HG03139 (cell line): ENCODE data around the gene C17orf50.

Source experiments
- ATAC-seq: cut with Tn5 transposase; IDR thresholded peaks from one replicate; pipeline ENCODE4 v1.9.1; 2021; ENCODE audit not compliant: unreplicated experiment

The C17orf50 gene

DNA sequence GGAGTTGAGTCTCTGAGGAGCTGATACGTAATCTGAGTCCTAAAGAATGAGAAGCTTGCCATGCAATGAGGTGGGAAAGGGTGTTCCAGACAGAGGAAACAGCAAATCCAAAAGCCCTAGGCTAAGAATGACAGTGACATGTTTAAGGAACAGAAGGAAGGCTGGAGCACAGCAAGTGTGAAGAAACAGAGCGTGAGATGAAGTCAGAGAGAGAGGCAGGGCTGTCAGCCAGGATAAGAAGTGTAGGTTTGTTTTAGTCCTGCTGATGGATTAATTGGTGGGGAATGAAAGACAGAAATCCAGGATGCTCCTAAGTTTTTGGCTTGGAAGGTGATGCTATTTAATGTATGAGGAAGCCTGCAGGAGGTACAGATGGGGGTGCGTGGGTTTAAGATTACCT is 20.3 kb downstream of the C17orf50 start:
- no peak for ATAC-seq

DNA sequence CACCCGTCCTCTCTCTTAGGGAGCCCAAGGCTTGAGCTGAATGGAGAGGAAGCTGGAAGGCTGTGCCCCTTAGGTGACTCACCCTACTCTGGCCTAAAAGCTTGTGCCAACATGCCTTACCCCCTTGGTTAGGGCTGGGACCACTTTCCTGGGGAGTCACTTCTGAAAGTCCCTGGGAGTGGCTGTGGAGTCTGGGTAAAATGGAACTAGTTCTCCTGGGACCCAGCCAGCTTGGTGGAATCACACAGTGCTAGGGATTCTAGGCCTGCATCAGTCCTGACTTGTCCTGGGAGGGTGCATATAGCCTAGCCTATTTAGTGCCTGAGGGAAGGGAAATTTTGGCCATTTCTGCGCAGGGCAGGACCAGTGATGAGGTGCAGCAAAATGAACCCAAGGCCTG is 24.2 kb downstream of the C17orf50 start:
- no peak for ATAC-seq

DNA sequence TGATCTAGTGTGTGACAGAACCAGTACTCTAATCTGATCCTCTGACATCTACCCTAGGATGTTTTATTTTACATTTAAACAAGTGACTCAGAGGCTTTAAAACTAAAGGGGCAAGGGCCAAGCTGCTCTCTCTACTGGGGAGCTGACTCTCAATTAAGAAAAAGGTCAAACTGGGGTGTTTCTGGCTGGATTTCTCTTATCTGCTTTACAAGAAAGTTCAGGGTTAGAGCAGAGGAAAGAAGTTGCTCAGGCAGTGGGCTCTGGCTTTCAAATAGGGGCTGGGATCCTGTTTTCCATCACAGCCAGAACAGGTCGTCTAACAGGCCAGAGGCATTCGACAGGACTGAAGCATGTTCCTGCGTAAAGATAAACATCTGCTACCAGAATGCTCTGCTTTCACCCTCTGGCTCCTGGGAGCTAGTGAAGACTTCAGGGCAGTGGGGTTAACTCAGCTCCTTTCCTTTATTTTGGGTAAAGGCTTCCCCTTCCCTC is 26.3 kb downstream of the C17orf50 start:
- ATAC-seq, result no peak

DNA sequence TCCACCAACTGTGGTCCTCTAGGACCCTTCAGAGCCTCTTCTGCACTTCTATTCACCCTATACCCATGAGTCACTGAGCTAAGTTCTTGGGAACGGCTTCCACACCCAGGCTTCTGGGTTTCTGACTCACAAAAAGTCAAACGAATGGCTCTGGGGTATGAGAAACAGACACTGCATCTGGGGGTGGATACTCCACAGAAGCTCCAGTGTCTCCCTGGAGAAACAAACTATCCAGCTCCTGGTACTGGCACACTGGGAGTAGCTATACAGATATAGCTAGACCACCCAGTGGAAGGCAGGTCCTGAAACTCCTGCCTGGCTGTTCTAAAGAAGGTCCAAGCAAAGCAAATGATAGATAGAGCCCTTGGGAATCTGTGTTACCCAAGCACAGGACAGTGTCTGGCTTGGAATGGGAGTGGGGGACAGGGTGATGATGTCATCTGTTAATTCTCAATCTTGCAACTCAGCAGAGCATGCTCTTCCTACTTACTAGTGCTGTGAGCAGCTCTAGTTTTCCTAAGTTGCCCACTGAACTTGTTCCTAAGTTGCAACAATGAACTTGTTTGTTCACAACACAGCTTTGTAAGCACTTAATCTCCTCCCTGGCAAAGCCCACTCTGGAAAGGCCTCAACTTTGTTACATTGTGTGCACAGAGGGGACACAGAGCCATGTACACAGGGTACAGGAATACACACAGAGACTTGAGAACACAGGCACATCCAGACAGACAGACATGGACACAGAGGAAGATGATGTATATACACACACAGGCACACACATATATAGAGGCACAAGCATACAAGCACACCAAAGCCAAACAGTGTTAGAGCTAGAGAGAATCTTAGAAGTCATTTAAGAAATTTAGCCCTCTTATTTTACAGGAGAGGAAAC is 28.0 kb downstream of the C17orf50 start:
- ATAC-seq, result no peak

DNA sequence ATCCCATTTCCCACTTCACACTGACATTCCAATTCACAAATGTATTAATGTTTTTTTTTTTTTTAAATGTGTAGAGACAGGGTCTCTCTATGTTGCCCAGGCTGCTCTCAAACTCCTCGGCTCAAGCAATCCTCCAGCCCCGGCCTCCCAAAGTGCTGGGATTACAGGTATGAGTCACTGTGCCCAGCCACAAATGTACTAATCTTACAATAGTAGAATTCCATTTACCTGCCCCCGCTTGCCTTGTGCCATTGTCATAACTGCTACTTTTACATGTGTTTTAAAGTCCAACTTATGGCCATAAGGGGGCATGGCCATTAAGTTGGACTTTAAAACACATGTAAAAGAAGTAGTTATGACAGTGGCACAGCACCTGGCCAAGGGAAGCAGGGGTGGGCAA is 30.2 kb downstream of the C17orf50 start:
- ATAC-seq, result no peak

DNA sequence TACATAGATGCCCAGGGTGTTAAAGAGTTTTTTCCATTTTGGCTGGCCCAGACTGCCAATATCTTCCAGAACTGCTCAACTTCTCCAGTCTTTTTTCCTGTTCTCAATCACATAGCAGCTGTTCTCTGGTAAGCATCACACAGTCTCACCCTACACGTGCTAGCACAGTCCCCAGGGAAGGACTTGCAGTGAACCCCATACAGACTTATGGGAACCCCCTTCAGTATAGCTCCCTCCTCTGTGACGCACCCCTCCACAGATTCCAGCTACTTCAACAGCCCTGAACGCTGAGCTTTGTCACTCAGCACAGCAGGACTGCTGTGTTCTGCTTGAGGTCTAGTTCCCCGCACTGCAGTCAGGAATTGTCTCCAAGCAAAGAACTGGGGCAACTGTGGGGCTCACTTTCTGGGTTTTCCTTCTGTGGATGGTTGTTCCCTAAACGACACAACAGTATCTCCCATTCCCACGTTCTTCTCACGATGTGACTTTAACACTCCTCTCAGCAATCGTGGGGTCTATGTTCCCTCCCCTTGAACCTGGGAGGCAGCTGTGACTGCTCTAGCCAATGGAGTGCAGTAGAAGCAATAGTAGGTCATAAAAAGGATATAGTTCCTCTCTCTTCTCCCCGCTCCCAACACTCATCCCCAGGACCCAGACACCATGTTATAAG is 31.1 kb downstream of the C17orf50 start:
- ATAC-seq, result no peak

DNA sequence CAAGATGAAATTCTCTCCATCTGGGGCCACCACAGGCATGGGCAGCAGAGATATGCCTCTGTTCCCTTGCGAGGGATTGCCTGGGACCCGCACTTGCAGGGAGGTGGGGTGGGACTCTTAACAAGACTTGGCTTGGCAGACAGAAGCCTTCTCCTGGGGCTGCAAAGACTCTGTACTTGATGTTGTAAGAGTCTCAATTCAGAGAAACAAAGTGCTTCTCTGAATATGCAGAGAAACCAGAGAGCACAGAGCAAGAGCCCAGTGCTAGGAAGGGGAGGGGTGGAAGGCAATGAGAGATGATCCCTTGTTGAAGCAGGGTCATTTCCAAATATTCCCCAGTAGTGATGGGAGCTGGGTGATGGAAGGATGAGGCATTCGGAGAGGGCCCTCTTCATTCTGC is 32.6 kb downstream of the C17orf50 start:
- no peak for ATAC-seq

DNA sequence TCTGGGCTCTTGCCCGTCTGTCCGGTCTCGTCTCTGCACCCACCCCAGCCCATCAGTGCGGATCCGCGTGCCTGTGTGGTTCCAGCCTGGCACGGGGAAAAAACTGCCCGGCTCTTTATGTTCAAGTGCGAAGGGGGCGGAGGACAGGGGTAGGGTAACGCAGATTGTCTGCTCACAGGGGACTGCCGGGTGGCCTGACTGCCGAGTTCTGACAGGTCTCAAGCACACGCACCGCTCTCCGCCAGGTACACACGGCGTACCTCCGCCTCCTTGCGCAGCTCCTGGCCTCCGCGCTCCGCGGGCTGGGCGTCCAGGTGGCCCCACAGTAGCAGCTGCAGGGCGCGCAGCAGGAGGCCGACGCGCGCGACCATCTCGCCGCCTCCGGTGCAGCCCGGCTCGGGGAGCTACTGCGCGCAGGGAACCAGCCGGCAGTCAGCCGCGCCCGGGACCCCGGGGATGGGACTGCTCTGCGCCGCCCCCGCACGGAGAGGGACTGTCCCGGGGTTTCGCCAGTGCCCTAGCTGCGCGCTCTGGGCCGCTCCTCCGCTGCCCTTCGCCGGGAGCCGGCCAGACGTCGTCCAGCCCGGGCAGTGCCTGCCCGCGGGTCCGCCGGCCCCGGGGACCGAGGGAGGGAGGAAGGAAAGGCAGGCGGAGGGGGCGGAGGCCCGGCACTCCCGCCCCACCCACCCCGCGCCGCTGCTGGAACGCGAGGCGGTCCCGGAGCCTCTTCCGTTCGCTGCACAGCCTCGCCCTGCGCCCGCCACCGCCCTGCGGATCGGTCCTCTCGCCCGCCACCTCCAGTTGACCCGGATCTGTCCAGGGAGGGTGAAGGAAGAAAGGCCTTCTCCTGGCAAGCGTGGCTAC is 34.6 kb downstream of the C17orf50 start, which contains the start of gene MMP28:
MMP28 (minus strand) TSS at position 635 of the 864 bp plus-strand sequence; CDS start at position 371, 264 bp downstream.
- no peak for ATAC-seq

DNA sequence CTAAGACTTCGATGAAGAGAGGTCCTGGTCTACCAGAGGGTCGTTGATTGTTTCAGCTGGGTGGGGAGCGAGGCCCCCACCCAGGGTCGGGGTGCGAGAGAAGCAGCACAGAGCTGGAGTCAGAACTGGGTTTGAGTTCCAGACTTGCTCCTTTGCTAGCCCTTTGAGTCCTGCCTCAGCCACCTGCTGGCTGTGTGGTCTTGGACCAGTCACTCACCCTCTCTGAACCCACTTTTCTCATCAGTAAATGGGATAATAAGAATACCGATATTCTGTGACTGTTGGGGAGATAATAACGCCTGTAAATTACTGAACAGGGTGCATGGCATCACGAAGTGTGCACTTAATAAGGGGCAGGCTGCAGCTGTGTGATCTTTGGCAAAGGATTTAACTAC is 35.2 kb downstream of the C17orf50 start:
- no peak for ATAC-seq

DNA sequence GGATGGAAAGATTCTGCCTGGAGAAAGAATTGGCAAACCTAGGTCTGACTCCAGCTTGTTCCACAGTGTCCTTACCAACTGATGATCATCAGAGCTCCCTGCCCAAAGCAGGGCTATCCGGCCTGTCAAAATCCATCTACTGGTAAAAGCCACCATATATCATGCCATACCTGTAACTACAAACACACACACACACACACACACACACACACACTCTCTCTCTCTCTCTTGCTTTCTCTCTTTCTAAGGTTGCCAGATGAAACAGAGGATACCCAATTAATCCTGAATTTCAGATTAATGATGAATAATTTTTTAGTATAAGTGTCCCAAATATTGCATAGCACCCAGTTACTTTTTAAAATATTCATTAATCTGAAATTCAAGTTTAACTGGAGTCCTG is 36.3 kb downstream of the C17orf50 start:
- ATAC-seq, result no peak

DNA sequence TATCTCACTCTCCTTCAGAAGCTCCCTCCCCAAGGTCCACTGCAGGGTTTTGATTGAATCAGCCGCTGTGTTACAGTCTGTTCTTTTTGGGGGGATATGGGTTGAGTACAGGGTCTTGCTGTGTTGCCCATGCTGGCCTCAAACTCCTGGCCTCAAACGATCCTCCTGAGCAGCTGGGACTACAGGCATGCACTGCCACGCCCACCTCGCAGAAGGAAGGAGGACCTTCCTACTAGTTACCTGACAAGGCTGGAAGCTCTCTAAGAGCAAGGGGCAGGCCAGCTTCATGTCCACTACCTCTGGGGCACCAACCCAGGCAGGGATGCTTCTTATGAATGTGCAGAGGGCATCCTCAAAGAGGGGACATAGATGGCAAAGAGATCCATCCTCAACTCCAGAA is 36.7 kb downstream of the C17orf50 start:
- no peak for ATAC-seq

DNA sequence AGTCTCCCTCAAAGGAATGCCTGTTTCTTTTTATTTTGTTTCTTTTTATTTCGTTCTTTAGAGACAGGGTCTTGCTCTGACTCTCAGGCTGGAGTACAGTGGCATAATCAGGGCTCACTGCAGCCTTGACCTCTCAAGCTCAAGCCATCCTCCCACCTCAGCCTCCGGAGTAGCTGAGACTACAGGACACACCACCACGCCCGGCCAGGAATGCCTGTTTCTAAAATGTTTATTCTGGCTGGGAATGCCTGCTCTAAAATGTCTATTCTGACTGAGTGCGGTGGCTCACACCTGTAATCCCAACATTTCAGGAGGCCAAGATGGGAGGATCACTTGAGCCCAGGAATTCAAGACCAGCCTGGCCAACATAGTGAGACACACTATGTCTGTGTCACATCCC is 37.2 kb downstream of the C17orf50 start:
- no peak for ATAC-seq

DNA sequence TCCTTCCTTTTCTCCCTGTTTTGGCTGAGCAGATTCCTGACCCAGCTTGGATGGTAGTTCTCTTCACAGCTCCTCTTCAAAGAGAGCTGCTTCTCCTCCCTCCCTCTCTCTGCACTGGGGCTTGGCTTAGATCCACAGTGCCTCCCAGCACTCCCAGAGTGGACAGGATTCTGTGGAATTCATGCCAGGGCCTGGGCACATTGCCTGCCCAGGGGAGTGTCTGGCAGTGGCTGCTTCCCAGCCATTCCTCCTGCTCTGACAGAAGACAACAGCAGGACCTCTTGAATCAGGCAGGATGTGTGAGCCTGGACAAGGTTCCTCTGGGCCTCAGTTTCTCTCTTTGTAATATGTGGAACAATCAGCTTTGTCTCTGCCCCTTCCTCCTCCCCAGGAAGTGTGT is 39.3 kb downstream of the C17orf50 start:
- no peak for ATAC-seq

DNA sequence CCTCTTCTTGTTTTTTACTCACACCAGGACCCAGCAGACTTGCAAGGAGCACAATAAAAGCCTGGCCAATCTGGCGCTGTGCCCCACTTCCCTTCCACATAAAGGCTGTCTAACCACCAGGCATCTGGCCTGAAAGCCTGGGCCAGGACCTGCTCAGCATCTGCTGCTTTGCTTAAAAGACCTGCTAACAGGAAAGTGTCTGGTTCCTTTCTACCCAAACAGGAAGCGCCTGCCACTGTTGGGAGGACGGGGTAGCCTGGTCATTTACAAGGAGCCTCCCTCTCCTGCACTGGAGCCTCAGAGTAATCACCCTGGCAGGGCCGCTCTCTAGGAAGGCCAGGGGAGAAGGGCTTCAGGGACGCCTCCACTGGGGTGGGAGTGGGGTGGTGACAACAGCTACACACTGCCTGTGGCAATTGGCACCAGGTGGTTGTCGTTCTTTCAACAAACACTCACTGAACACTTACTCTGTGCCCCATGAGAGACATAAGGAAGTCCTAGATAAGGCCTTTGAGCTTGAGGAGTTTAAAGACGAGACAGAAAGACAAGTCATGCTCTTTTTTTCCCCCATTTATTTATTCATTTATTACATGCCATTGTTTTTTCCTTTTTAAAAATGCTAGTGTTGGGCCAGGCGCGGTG is 41.0 kb downstream of the C17orf50 start:
- ATAC-seq, result no peak

DNA sequence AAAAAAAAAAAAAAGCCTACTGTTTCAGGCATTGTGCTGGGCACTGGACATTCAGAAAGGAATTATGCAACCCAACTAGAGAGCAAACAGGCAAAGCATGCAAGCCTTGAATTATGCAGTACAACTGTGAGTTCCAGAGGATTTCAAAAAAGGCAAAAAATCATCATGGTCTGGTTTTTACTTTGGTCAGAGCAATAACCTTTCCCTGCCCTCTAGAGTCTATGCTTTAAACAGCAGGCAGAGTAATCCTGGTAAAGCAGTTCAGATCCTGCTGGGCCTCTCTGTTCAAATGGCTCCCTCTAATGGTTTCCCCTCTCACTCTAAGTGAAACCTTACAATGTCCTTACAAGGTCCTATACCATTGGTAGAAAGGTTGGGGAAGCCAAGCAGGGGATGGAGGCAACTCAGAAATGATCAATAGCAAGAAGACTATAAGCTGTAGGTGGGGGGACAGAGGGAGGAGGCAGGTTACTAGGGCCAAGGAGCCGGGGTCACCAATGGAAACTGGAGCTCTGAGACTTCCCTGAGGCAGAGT is 44.0 kb downstream of the C17orf50 start:
- ATAC-seq, result no peak

DNA sequence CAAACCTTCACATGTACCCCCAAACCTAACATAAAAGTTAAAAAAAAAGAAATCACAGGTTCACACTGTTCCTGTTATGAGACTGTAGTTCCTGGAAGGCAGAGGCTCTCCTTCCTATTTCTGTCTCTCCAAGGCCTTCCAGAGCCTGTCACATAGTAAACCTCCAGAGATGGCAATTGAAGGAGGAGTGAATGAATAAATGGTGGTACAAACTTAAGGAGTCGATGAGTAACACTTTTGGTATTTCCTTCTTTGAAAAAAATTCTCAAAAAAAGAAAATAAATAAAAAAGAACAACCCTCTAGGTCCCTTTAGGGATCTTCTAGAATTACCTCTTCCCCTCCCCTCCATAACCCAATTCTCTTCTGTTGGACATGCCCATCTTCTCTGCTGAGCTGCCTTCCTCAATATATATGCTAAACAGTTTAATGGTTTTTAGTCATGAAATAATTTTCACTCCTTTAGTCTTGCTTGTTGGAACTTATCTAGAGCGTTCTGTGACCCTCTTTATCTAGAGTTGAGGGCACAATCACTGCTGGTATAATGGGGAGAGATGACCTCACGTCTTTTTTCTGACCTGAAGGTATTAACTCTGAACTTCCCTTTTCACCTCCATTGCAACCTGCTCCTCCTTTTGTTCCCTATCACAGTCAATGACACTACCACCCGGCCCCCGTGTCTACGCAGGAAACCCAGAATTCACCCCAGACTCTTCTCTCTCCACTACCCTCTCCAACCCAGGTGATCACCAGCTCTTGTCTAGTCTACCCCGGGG is 46.9 kb downstream of the C17orf50 start:
- no peak for ATAC-seq

DNA sequence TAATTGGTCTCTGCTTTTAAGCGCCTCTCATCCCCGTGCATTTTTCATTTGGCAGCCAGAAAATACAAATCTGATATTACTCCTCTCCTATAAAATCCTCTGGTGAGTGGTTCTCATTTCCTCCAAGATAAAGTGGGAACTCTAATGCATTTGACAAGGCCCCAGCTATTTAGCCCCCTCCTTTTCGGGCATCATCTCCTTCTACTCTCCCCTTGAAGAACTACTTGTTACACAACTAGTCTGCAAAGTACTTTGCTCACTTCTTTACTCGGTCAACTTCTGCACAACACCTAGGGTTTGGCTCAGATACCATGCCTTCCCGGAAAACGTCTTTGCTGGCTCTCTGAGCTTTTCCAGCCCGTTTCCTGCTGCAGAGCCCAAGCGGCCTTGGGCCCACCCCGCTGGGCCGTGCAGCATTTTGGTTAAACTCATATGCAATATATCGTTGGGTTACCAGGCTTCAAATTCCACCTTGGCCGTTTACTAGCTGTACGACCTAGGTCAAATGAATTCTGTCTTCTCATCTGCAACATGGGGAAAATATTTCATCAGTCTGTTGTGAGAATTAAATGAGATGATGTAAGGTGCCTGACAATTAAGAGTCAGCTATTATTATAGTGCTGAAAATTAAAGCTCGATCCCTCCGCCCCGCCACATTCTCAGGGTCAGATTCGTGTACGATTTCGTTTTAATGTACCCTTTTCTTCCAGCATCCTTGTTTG is 47.7 kb downstream of the C17orf50 start:
- ATAC-seq, result no peak

DNA sequence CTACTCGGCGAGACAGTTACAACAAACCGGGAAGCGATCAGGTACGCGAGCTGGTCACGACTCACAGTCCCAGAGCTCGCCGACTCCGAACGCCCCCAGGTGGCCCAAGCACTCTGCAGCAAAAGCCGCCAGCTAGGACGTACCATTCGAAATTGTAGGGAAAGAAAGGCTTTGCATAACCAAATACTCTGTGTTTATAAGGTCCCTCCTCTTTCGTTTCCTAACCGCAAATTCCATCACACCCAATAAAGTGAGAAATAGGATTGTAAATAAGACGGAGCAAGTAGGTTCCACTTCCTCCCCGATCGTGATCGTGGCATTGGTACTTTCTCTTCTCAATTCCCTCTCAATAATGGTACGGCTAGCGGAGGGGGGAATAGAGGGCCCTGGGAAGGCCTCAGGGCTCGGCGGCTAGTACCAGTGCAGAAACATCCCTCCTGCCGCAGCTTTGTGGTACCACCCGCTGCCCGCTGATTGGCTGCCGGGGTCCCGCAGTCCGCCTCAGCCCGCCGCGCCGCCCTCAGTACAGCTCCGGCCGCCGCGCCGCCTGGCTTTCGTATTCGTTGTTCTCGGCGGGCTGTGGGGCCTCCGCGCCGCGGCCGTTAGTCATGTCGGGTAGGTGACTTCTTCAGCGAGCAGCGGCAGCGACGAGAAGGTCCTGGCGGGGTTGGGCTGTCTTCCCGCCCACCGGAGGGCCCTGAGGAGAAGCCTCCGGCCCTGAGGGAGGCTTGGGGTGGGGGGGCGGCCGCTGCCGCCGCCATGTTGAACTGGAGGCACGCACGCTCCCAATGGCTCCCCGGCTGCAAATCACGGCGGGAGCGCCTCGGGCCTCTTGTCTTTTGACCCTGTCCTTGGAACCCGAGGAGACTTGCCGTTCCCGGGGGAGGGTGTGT is 48.5 kb downstream of the C17orf50 start, which contains the start of gene TAF15:
TAF15 (plus strand) TSS at position 523 of the 893 bp plus-strand sequence; CDS start at position 609, 86 bp downstream.
- peak; percentile 90 for ATAC-seq
